H1 (cell line): ENCODE data around the gene GCH1. TPM values are rescaled to one million over a fixed set of nuclear protein-coding genes. Genes with fewer than 3 reads are reported as not detected.

Experiments
- CTCF ChIA-PET: fragments of 300-600 bp; sonication (Branson Sonifier 250); formaldehyde crosslinking; loops from one replicate; lab custom pipeline; 2021; ENCODE audit not compliant: partially characterized antibody; lab: Charles Lee
- POLR2A ChIA-PET: fragments of 300-600 bp; sonication (Branson Sonifier 250); formaldehyde crosslinking; loops from one replicate; lab custom pipeline; 2021; ENCODE audit warnings: inconsistent platforms; ENCODE audit not compliant: partially characterized antibody; lab: Charles Lee
- DNase-seq, 2 experiments: peaks; one replicate each; pipeline versions ENCODE4 v3.0.0 to v3.0.0-alpha.2; 2010 to 2022; ENCODE audit warnings: low spot score in 2 of 2, low read depth in 1 of 2, mixed read lengths in 1 of 2
- FAIRE-seq: peaks from 2 replicates; lab custom pipeline; 2011; peaks lifted over from hg19 to GRCh38; lab: Jason Lieb, UNC
- H2AFZ ChIP-seq: 2 replicates; pipeline ENCODE4 v1.8.1; 2012; ENCODE audit warnings: low read length, inconsistent platforms
- H2AK5ac ChIP-seq: 2 replicates; pipeline ENCODE4 v1.6.1; 2013; ENCODE audit warnings: low read depth, low read length
- H2BK120ac ChIP-seq: replicated peaks from 2 replicates; pipeline ENCODE3; 2013; ENCODE audit warnings: low read depth, low read length, inconsistent platforms
- H2BK12ac ChIP-seq: 2 replicates; pipeline ENCODE4 v1.6.1; 2013; ENCODE audit warnings: low read depth, low read length
- H2BK15ac ChIP-seq: 2 replicates; pipeline ENCODE4 v1.6.1; 2013; ENCODE audit warnings: low read length
- H2BK20ac ChIP-seq: 2 replicates; pipeline ENCODE4 v1.6.1; 2013; ENCODE audit warnings: low read length
- H2BK5ac ChIP-seq: 2 replicates; pipeline ENCODE4 v1.6.1; 2013; ENCODE audit warnings: low read depth, low read length
- H3K14ac ChIP-seq: 2 replicates; pipeline ENCODE4 v1.6.1; 2013; ENCODE audit warnings: inconsistent platforms; ENCODE audit not compliant: insufficient read length
- H3K18ac ChIP-seq: 2 replicates; pipeline ENCODE4 v1.6.1; 2013; ENCODE audit warnings: low read length; ENCODE audit errors: extremely low read depth
- H3K23ac ChIP-seq: 2 replicates; pipeline ENCODE4 v1.6.1; 2013; ENCODE audit warnings: inconsistent platforms; ENCODE audit not compliant: insufficient read length
- H3K23me2 ChIP-seq: 2 replicates; pipeline ENCODE4 v1.6.1; 2013; ENCODE audit warnings: low read depth, low read length
- H3K27ac ChIP-seq: 2 replicates; pipeline ENCODE4 v1.6.1; 2011; ENCODE audit warnings: low read depth, low read length, inconsistent platforms
- H3K27me3 ChIP-seq, 4 experiments: replicated peaks in 1 of 4; 1 replicate in 1 of 4; 2 replicates in 3 of 4; pipeline versions ENCODE4 v1.6.1 to v1.8.1; 2011 to 2013; ENCODE audit warnings: low read length in 3 of 4, mild to moderate bottlenecking in 3 of 4, inconsistent platforms in 2 of 4, mixed read lengths in 2 of 4, moderate library complexity in 1 of 4; ENCODE audit not compliant: control insufficient read depth in 3 of 4, insufficient read depth in 3 of 4; ENCODE audit errors: extremely low read depth in 1 of 4
- H3K36me3 ChIP-seq, 4 experiments: 2 replicates each; pipeline versions ENCODE4 v1.6.1 to v1.8.1; 2011 to 2013; ENCODE audit warnings: mild to moderate bottlenecking in 4 of 4, low read length in 3 of 4, moderate library complexity in 2 of 4, control low read depth in 1 of 4, inconsistent platforms in 1 of 4; ENCODE audit not compliant: insufficient read depth in 4 of 4, control insufficient read depth in 2 of 4
- H3K4ac ChIP-seq: replicated peaks from 2 replicates; pipeline ENCODE3; 2013; ENCODE audit warnings: low read length, low read depth, mixed read lengths, inconsistent platforms; ENCODE audit not compliant: insufficient read length
- H3K4me1 ChIP-seq, 4 experiments: replicated peaks in 1 of 4; 1 replicate in 1 of 4; 2 replicates in 3 of 4; pipeline versions ENCODE4 v1.6.1 to v1.8.1; 2011 to 2013; ENCODE audit warnings: low read length in 3 of 4, inconsistent platforms in 2 of 4, mixed read lengths in 1 of 4; ENCODE audit not compliant: insufficient read depth in 4 of 4, control insufficient read depth in 3 of 4
- H3K4me2 ChIP-seq, 2 experiments: 2 replicates each; pipeline versions ENCODE4 v1.6.1 to v1.8.1; 2011 to 2013; ENCODE audit warnings: low read depth in 2 of 2, low read length in 2 of 2, control low read depth in 1 of 2, inconsistent platforms in 1 of 2, mild to moderate bottlenecking in 1 of 2; ENCODE audit not compliant: insufficient read depth in 1 of 2
- H3K4me3 ChIP-seq, 4 experiments: fragments of 200-600, 300-600 bp in 1 of 4; sonication (generic), shearing (Covaris generic), sonication (Bioruptor Twin) in 1 of 4; 2 replicates each; pipeline versions ENCODE4 v1.5.1 to v1.8.1; 2011 to 2016; ENCODE audit warnings: low read length in 4 of 4, low read depth in 3 of 4, control low read depth in 2 of 4, inconsistent platforms in 2 of 4, mild to moderate bottlenecking in 2 of 4, mixed read lengths in 1 of 4, moderate library complexity in 1 of 4; ENCODE audit not compliant: insufficient read depth in 2 of 4; ENCODE audit errors: extremely low read depth in 1 of 4
- H3K56ac ChIP-seq: replicated peaks from 2 replicates; pipeline ENCODE3; 2013; ENCODE audit warnings: low read depth, mild to moderate bottlenecking, mixed read lengths, low read length, inconsistent platforms; ENCODE audit not compliant: insufficient read length
- H3K79me1 ChIP-seq: 2 replicates; pipeline ENCODE4 v1.6.1; 2013; ENCODE audit warnings: low read depth, low read length, control low read depth
- H3K79me2 ChIP-seq, 2 experiments: 2 replicates each; pipeline versions ENCODE4 v1.6.1 to v1.8.1; 2012 to 2013; ENCODE audit warnings: low read length in 2 of 2, mild to moderate bottlenecking in 2 of 2, inconsistent platforms in 1 of 2; ENCODE audit not compliant: insufficient read depth in 2 of 2, control insufficient read depth in 1 of 2
- H3K9ac ChIP-seq, 4 experiments: replicated peaks in 1 of 4; 1 replicate in 1 of 4; 2 replicates in 3 of 4; pipeline versions ENCODE4 v1.6.1 to v1.8.1; 2011 to 2013; ENCODE audit warnings: low read depth in 3 of 4, low read length in 3 of 4, control low read depth in 2 of 4, mild to moderate bottlenecking in 2 of 4, moderate library complexity in 2 of 4, inconsistent platforms in 1 of 4; ENCODE audit errors: extremely low read depth in 1 of 4
- H3K9me3 ChIP-seq, 2 experiments: 2 replicates each; pipeline versions ENCODE4 v1.6.1 to v1.8.1; 2012 to 2013; ENCODE audit warnings: mild to moderate bottlenecking in 2 of 2, moderate library complexity in 2 of 2, control low read depth in 1 of 2, inconsistent platforms in 1 of 2, low read depth in 1 of 2, low read length in 1 of 2, mixed read lengths in 1 of 2; ENCODE audit not compliant: insufficient read depth in 2 of 2
- H4K20me1 ChIP-seq, 2 experiments: replicated peaks in 1 of 2; 2 replicates each; pipeline versions ENCODE3 to v1.8.1; 2011 to 2013; ENCODE audit warnings: inconsistent platforms in 2 of 2, low read length in 2 of 2, mild to moderate bottlenecking in 1 of 2; ENCODE audit not compliant: insufficient read depth in 2 of 2, control insufficient read depth in 1 of 2
- H4K5ac ChIP-seq: 2 replicates; pipeline ENCODE4 v1.6.1; 2013; ENCODE audit warnings: low read length, low read depth, mixed read lengths, inconsistent platforms; ENCODE audit not compliant: insufficient read length
- H4K8ac ChIP-seq: 2 replicates; pipeline ENCODE4 v1.8.0; 2013; ENCODE audit warnings: mild to moderate bottlenecking, moderate library complexity, low read length, inconsistent platforms; ENCODE audit not compliant: insufficient read depth; ENCODE audit errors: extremely low read depth
- H4K91ac ChIP-seq: replicated peaks from 2 replicates; pipeline ENCODE3; 2013; ENCODE audit warnings: low read length, mixed read lengths, inconsistent platforms; ENCODE audit not compliant: insufficient read length
- POLR2AphosphoS5 ChIP-seq: IDR thresholded peaks from 2 replicates; pipeline ENCODE4 v1.6.1; 2011; ENCODE audit warnings: low read depth, low read length
- POU5F1 ChIP-seq: IDR thresholded peaks from 2 replicates; pipeline ENCODE4 v1.6.1; 2011; ENCODE audit warnings: low read depth, mild to moderate bottlenecking, low read length, moderate library complexity
- RAD21 ChIP-seq, 2 experiments: IDR thresholded peaks in 1 of 2; conservative IDR thresholded peaks in 1 of 2; 2 replicates each; pipeline ENCODE4 v1.6.1; 2011; ENCODE audit warnings: low read depth in 2 of 2, low read length in 2 of 2, improper control_type of control experiment in 1 of 2, inconsistent platforms in 1 of 2, mild to moderate bottlenecking in 1 of 2, moderate library complexity in 1 of 2
- RXRA ChIP-seq: IDR thresholded peaks from 2 replicates; pipeline ENCODE4 v1.6.1; 2011; ENCODE audit warnings: low read depth, mild to moderate bottlenecking, low read length, moderate library complexity; ENCODE audit not compliant: insufficient read depth
- WGBS, 2 experiments: shearing (Covaris generic) in 1 of 2; methylation state at CpG; one replicate each; pipeline versions ENCODE4 v1.1.6 to v1.1.7; 2013 to 2015; ENCODE audit warnings: low lambda C conversion rate in 2 of 2, mixed read lengths in 2 of 2, inconsistent platforms in 1 of 2, low coverage in 1 of 2, missing lambda C conversion rate in 1 of 2; ENCODE audit not compliant: insufficient replicate concordance in 2 of 2, insufficient coverage in 1 of 2, insufficient read length in 1 of 2; ENCODE audit errors: extremely low coverage in 1 of 2, missing lambda C conversion rate in 1 of 2; 5-methylcytosine and 5-hydroxymethylcytosine counted together
- polyA plus RNA-seq, 7 experiments: library from polyadenylated mRNA; depleted of rRNA in 3 of 7; stranded (reverse) in 5 of 7; unstranded in 2 of 7; fragments of >200 nt in 5 of 7; fragments of 200-250 nt in 2 of 7; gene quantifications; 1 replicate in 5 of 7; 2 replicates in 1 of 7; 4 replicates in 1 of 7; pipeline versions ENCODE4 v1.2.1 to v1.2.3, GENCODE V29; 2011 to 2013; ENCODE audit warnings: missing spikeins in 2 of 7, mixed read lengths in 2 of 7
- total RNA-seq: library from RNA; stranded (reverse); fragmentation: NEBNext Ultra II Directional; extraction: Animal tissue kit (Norgen Biotek cat#: 25700); gene quantifications from 2 replicates; pipeline ENCODE4 v1.2.1, GENCODE V29; 2021

Gene GCH1
- total and polyA plus RNA-seq, 2 of the 8 experiments (the other 6 are each of a cell fraction or from before 2014, with no cell fraction given) = 7.3 to 7.9 TPM

- Histone ChIP-seq H3K23ac (no peak overlapping the region), H2BK12ac (no peak overlapping the region), H3K14ac (no peak overlapping the region), H4K20me1 (no peaks in the 10 kb centered on the region), H3K27ac (no peak overlapping the region), H4K91ac (no peak overlapping the region), H3K23me2 (no peaks in the 10 kb centered on the region), H3K9me3 (no peaks in the 10 kb centered on the region), H2BK15ac (no peak overlapping the region), H3K4me2 (no peak overlapping the region), H3K9ac (no peak overlapping the region), H2BK120ac (no peak overlapping the region), H3K79me1 (no peaks in the 10 kb centered on the region), H3K36me3 (peaks cover 3 to 28% (median 12%) of the 10 kb centered on the region in 4 experiments), H2AFZ (no peak overlapping the region), H3K4ac (no peak overlapping the region), H3K18ac (no peak overlapping the region), H2BK20ac (no peak overlapping the region), H2AK5ac (no peak overlapping the region), H4K5ac (no peak overlapping the region), H3K4me3 (no peak overlapping the region), H3K79me2 (no peaks in the 10 kb centered on the region), H3K27me3 (no peaks in the 10 kb centered on the region), H3K56ac (no peak overlapping the region), H3K4me1 (no peaks in the 10 kb centered on the region), H4K8ac (no peak overlapping the region), H2BK5ac (no peak overlapping the region)
- DNase-seq (no peak), FAIRE-seq (no peak)
- CTCF ChIA-PET = interaction anchor here (0.6 to 1.3 kb wide), 3 partner anchors 11 to 115 kb away, joined by 3 to 4 read pairs (median 4); partner anchors contain the start of gene MAPK1IP1L
- WGBS, 2 experiments = 96% methylated on average over 5 of the region's 5 CpGs; no CpG with 5 or more reads in 1 of the 2 experiments
- TF ChIP-seq POLR2AphosphoS5 = no peak
- TF ChIP-seq RXRA = no peak
- no peak for TF ChIP-seq RAD21 (IDR thresholded peaks at IDR 0.05 in 1 of 2, conservative IDR thresholded peaks at IDR 0.05 in 1 of 2; ENCODE audit: low read depth in 2 of 2, low read length in 2 of 2)
- TF ChIP-seq POU5F1 = no peak
- POLR2A ChIA-PET = interaction anchor here (1.2 to 1.3 kb wide), 2 partner anchors 23 to 117 kb away, joined by 3 read pairs; no protein-coding TSS in a partner anchor
Observed at GRCh38 chr14:54935958-54936357, 33.3 kb upstream of the GCH1 start.
